Activated CD4-positive, alpha-beta memory T cell treated with anti-CD3 and anti-CD28 coated beads, Interleukin-2, amount 10 ng/mL, durations not matched to agents 7 days and 5 days (primary cell): ENCODE data around the gene CHMP1A. TPM values are rescaled to one million over a fixed set of nuclear protein-coding genes. Genes with fewer than 3 reads are reported as not detected.
A peak's percentile ranks its signal among the peaks of the same experiment; 100 is the strongest.

ENCODE experiments used
- CTCF ChIA-PET: fragments of 350-600 bp; sonication (Branson Sonifier 250); formaldehyde crosslinking; loops from one replicate; lab custom pipeline; 2021; ENCODE audit warnings: antibody characterized with exemption, inconsistent platforms; lab: Charles Lee
- POLR2A ChIA-PET: fragments of 350-600 bp; sonication (Branson Sonifier 250); formaldehyde crosslinking; loops from one replicate; lab custom pipeline; 2021; ENCODE audit warnings: antibody characterized with exemption; lab: Charles Lee
- DNase-seq: peaks from one replicate; pipeline ENCODE4 v3.0.0-alpha.2; 2020
- H3K27ac Mint-ChIP-seq: one replicate; pipeline ENCODE4 v1.8.0; 2021; ENCODE audit warnings: mild to moderate bottlenecking, mixed read lengths
- H3K27me3 Mint-ChIP-seq: one replicate; pipeline ENCODE4 v1.8.0; 2021; ENCODE audit warnings: mixed read lengths
- H3K36me3 Mint-ChIP-seq: one replicate; pipeline ENCODE4 v1.8.0; 2021; ENCODE audit warnings: low read depth, mixed read lengths
- H3K4me1 Mint-ChIP-seq: one replicate; pipeline ENCODE4 v1.8.0; 2021; ENCODE audit warnings: mixed read lengths
- H3K4me3 Mint-ChIP-seq: one replicate; pipeline ENCODE4 v1.8.0; 2021; ENCODE audit warnings: mild to moderate bottlenecking, mixed read lengths
- H3K9me3 Mint-ChIP-seq: one replicate; pipeline ENCODE4 v1.8.0; 2021; ENCODE audit warnings: mixed read lengths
- total RNA-seq, 2 experiments: library from RNA; stranded (reverse); gene quantifications; one replicate each; pipeline ENCODE4 v1.2.3, GENCODE V29; 2021

CHMP1A gene
- total RNA-seq, 2 experiments from 2014 or later: 93.8 to 102 TPM

DNA sequence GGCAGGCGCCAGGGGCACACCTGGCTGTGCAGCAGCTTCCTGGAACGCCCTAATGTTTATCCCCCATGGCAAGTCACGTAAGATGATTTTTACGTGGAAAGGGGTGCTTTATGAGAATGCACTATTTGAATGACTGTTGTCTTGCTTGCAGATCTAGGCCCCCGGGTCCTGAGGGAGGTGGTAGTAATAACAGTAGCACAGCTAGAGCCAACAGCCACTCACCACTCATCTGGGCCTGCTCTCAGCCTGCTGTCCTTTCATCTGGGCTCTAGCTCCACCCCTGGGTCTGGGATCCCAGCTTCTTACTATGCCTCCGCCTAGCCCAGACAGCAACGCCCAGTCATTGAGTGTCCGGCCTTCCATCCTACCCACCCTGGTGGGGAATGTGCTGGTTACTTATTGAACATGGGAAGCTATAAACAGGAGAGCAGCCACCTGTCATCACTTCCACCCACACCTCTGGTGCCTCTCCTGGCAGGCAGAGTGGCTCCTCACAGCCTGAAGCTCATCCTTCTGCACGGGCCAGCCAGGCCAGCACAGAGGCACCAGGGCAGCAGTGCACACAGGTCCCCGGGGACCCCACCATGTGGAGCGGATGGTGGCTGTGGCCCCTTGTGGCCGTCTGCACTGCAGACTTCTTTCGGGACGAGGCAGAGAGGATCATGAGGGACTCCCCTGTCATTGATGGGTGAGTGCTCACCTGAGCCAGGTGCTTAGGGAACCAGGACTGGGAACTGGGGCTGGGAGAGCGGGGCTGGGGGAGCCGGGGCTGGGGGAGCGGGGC lies 27.5 kb downstream of the CHMP1A start:
- ChIA-PET CTCF (no interaction called here), POLR2A (interaction anchor here (0.6 kb wide), 1 partner anchor 1979 kb away, joined by 3 read pairs; no protein-coding TSS in a partner anchor)
- DNase-seq: no peak
- H3K27me3 Mint-ChIP-seq: no peaks in the 10 kb centered on the region
- no peak overlapping the region for H3K27ac Mint-ChIP-seq
- no peaks in the 10 kb centered on the region for H3K4me1 Mint-ChIP-seq
- H3K4me3 Mint-ChIP-seq: no peak overlapping the region
- H3K9me3 Mint-ChIP-seq: no peaks in the 10 kb centered on the region
- H3K36me3 Mint-ChIP-seq: no peaks in the 10 kb centered on the region

- Mint-ChIP-seq H3K36me3 (no peaks in the 10 kb centered on the region), H3K27me3 (peaks cover 14% of the 10 kb centered on the region), H3K9me3 (no peaks in the 10 kb centered on the region), H3K4me1 (no peaks in the 10 kb centered on the region), H3K4me3 (no peak overlapping the region), H3K27ac (no peak overlapping the region)
- ChIA-PET POLR2A (no interaction called here), CTCF (no interaction called here)
- no peak for DNase-seq
These were observed 32.4 kb downstream of the CHMP1A start for GRCh38 chr16:89624777-89625761.

GRCh38 chr16:89623511-89624261 lies 33.8 kb downstream of the CHMP1A start:
- DNase-seq: no peak
- Mint-ChIP-seq H3K27me3 (peaks cover 14% of the 10 kb centered on the region), H3K4me3 (no peak overlapping the region), H3K4me1 (no peaks in the 10 kb centered on the region), H3K27ac (no peak overlapping the region), H3K36me3 (no peaks in the 10 kb centered on the region), H3K9me3 (no peaks in the 10 kb centered on the region)
- CTCF ChIA-PET: no interaction called here
- POLR2A ChIA-PET: no interaction called here

DNA sequence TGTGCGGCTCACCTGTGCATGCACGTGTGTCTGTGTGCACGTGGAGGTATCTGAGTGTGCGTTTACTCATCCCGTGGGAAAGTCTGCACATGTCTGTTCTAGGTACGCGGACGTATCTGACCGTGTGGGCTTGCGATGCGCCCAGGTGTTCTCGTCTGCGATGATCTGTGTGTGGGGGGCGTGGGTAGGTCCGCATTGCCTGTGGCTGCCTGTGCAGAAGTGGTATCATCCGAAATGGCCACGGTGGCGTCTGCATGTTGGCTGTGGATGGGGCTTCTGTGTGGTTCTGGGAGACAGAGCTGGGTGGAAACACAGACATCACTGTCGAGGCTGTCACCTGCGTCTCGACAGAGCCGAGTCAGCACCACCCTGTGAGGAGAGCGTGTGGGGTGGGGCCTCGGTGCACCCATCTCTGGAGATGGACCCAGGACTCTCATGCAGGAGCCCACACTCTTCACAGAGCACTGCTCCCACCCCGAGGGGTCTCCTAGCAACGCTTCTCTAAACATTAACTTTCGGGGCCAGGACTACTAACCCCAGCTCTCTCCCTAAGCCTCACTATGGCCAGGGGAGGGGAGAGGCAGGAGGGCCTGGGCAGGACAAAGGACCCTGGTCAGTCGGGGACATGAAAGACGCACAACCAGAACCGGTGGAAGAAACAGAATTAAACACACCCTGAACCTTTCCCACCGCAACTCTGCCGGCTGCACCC lies 35.7 kb downstream of the CHMP1A start:
- ChIA-PET POLR2A (no interaction called here), CTCF (no interaction called here)
- peaks cover 2% of the 10 kb centered on the region for H3K9me3 Mint-ChIP-seq
- no peak overlapping the region for H3K27ac Mint-ChIP-seq
- no peaks in the 10 kb centered on the region for H3K36me3 Mint-ChIP-seq
- H3K4me1 Mint-ChIP-seq: peaks cover 4% of the 10 kb centered on the region
- H3K27me3 Mint-ChIP-seq: peaks cover 14% of the 10 kb centered on the region
- H3K4me3 Mint-ChIP-seq: no peak overlapping the region
- DNase-seq: no peak

DNA sequence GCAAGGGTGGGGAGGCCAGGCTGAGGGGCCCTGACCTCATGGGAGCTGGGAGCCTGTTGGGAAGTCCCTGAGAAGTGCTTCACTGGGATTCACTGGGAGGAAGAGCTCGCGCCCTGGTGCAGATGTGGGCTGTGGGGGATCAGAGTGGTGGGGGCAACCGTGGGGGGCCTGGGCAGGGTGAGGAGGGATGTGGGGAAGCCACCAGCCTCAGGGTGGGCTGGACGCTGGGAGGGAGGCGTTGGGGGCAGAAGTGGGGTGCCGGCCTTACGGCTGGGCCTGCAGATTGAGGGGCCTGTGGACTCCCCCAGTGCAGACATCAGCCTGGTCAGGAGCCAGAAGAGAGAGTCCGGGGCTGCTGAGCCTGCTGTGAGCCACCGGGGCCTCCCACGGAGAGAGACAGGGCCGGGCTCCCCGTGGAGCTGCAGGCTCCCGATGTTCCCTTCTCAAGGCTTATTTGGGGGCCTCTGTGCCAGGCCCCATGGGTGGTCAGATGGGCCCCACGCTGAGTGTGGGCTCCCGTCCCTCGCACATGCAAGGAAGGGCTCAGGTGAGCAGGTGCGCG lies 36.3 kb downstream of the CHMP1A start:
- no peak for DNase-seq
- ChIA-PET POLR2A (no interaction called here), CTCF (no interaction called here)
- Mint-ChIP-seq H3K4me1 (peaks cover 9% of the 10 kb centered on the region), H3K4me3 (no peak overlapping the region), H3K9me3 (peaks cover 8% of the 10 kb centered on the region), H3K36me3 (peaks cover 3% of the 10 kb centered on the region), H3K27ac (no peak overlapping the region), H3K27me3 (peaks cover 14% of the 10 kb centered on the region)

DNA sequence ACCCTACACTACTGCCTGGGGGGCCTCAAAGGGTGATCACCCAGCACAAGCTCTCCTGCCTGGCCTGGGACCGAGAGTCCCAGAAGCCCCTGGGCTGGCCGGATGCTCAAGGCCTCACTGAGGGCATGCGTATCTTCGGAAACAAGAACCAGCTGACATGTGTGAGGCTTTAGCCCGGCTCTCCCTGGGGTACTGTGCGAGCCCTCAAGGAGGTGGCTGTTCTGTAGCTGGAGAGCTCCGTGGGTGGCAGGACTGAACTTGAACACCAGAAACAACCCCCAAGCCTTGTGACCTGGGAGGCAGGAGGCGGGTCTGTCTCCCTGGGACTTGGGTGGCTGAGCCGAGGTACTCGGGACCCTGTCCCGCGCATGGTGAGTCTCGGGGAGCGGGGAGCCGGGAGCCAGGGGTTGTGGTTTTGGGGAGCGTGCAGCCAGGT lies 37.1 kb downstream of the CHMP1A start:
- H3K27me3 Mint-ChIP-seq: peaks cover 14% of the 10 kb centered on the region
- no peak overlapping the region for H3K27ac Mint-ChIP-seq
- peaks cover 10% of the 10 kb centered on the region for H3K9me3 Mint-ChIP-seq
- H3K4me3 Mint-ChIP-seq: no peak overlapping the region
- ChIA-PET CTCF (no interaction called here), POLR2A (no interaction called here)
- DNase-seq: no peak
- peaks cover 10% of the 10 kb centered on the region for H3K4me1 Mint-ChIP-seq
- peaks cover 3% of the 10 kb centered on the region for H3K36me3 Mint-ChIP-seq

- DNase-seq: no peak
- POLR2A ChIA-PET: no interaction called here
- CTCF ChIA-PET: no interaction called here
- Mint-ChIP-seq H3K4me3 (no peak overlapping the region), H3K27me3 (peaks cover 14% of the 10 kb centered on the region), H3K4me1 (peaks cover 10% of the 10 kb centered on the region), H3K27ac (no peak overlapping the region), H3K36me3 (peaks cover 3% of the 10 kb centered on the region), H3K9me3 (peaks cover 10% of the 10 kb centered on the region)
These were observed 37.7 kb downstream of the CHMP1A start for GRCh38 chr16:89619840-89620239.

- no peak for DNase-seq
- Mint-ChIP-seq H3K4me1 (peaks cover 10% of the 10 kb centered on the region), H3K36me3 (peaks cover 3% of the 10 kb centered on the region), H3K27ac (no peak overlapping the region), H3K27me3 (peaks cover 7% of the 10 kb centered on the region), H3K9me3 (peaks cover 10% of the 10 kb centered on the region), H3K4me3 (no peak overlapping the region)
- POLR2A ChIA-PET: no interaction called here
- CTCF ChIA-PET: no interaction called here
These were observed 39.2 kb downstream of the CHMP1A start for GRCh38 chr16:89618109-89618998.

DNA sequence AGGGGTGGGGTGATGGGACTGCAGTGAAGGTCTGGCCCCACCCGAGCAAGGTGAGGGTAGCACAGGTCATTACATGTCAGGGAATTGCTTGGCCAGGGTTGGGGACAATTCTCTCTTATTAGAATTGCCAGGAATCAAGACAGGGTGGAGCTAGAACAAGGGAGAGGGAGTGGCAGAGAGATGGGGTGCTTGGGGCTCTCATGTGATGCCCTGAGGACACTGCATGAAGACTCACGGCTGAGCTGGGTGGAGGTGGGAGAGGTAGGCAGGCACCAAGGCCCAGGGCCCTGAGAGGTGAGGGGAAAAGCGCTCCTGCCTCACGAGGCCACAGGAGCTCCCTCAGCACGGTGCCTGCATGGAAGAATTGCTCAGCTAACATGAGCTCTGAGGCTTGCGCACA lies 40.5 kb downstream of the CHMP1A start:
- peaks cover 3% of the 10 kb centered on the region for H3K27me3 Mint-ChIP-seq
- H3K36me3 Mint-ChIP-seq: peaks cover 3% of the 10 kb centered on the region
- H3K9me3 Mint-ChIP-seq: peaks cover 10% of the 10 kb centered on the region
- CTCF ChIA-PET: no interaction called here
- POLR2A ChIA-PET: no interaction called here
- H3K4me3 Mint-ChIP-seq: no peak overlapping the region
- DNase-seq: no peak
- peak overlapping the region; percentile 86 for H3K27ac Mint-ChIP-seq
- H3K4me1 Mint-ChIP-seq: peaks cover 10% of the 10 kb centered on the region

- Mint-ChIP-seq H3K36me3 (peaks cover 3% of the 10 kb centered on the region), H3K27ac (peak overlapping the region; percentile 86), H3K4me1 (peaks cover 10% of the 10 kb centered on the region), H3K9me3 (peaks cover 10% of the 10 kb centered on the region), H3K27me3 (peaks cover 2% of the 10 kb centered on the region), H3K4me3 (no peak overlapping the region)
- ChIA-PET CTCF (no interaction called here), POLR2A (no interaction called here)
- DNase-seq: peak; percentile 29
These were observed 40.9 kb downstream of the CHMP1A start for GRCh38 chr16:89616623-89617022.

DNA sequence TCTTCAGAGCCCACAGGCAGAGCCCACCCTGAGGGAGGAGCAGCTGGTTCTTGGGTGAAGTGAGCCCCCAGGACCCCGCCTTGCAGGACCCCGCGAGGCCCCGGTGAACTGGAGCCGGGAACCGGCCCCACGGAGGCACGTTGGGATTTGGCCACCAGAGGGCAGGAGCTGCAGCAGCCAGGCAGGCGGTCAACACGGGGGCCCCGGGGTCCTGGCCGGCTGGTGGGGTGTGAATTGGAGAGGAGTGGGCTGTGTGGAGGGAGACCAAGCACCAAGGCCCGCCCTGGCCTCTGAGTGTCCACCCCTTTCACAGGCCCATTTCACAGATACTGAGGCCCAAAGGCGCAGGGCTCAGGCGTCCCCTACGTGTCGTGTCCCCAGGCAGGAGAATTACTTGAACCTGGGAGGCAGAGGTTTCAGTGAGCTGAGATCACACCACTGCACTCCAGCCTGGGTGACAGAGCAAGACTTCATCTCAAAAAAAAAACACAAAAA lies 41.9 kb downstream of the CHMP1A start:
- peaks cover 3% of the 10 kb centered on the region for H3K36me3 Mint-ChIP-seq
- no peak overlapping the region for H3K27ac Mint-ChIP-seq
- POLR2A ChIA-PET: no interaction called here
- CTCF ChIA-PET: no interaction called here
- H3K4me3 Mint-ChIP-seq: no peak overlapping the region
- H3K4me1 Mint-ChIP-seq: peaks cover 10% of the 10 kb centered on the region
- no peak for DNase-seq
- H3K27me3 Mint-ChIP-seq: peaks cover 2% of the 10 kb centered on the region
- peaks cover 10% of the 10 kb centered on the region for H3K9me3 Mint-ChIP-seq
